HEK293 (cell line): ENCODE measurements around the gene AXIN1.

ENCODE experiments used
- ZBTB8A ChIP-seq: fragments of 450-650 bp; formaldehyde crosslinking; IDR thresholded peaks from 2 replicates; pipeline ENCODE4 v1.5.1; 2016; ENCODE audit warnings: missing biosample characterization, missing genetic modification characterization
- ZFP37 ChIP-seq: fragments of 450-650 bp; formaldehyde crosslinking; IDR thresholded peaks from 2 replicates; pipeline ENCODE4 v1.5.1; 2016; ENCODE audit warnings: missing biosample characterization, missing genetic modification characterization
- ZNF121 ChIP-seq: fragments of 450-650 bp; formaldehyde crosslinking; IDR thresholded peaks from 2 replicates; pipeline ENCODE4 v1.5.1; 2016; ENCODE audit warnings: missing biosample characterization, missing genetic modification characterization
- ZNF311 ChIP-seq: fragments of 450-650 bp; formaldehyde crosslinking; IDR thresholded peaks from 2 replicates; pipeline ENCODE4 v1.5.1; 2017; ENCODE audit warnings: missing biosample characterization, missing genetic modification characterization, borderline replicate concordance
- ZNF501 ChIP-seq: fragments of 450-650 bp; formaldehyde crosslinking; IDR thresholded peaks from 2 replicates; pipeline ENCODE4 v1.5.1; 2016; ENCODE audit warnings: missing biosample characterization, missing genetic modification characterization
- ZNF600 ChIP-seq: fragments of 450-650 bp; formaldehyde crosslinking; IDR thresholded peaks from 2 replicates; pipeline ENCODE4 v1.5.1; 2016; ENCODE audit warnings: missing biosample characterization, missing genetic modification characterization
- TF ChIP-seq, protein P1 (sequence below): fragments of 450-650 bp; formaldehyde crosslinking; IDR thresholded peaks from 2 replicates; pipeline ENCODE4 v1.5.1; 2016; ENCODE audit warnings: missing biosample characterization, missing genetic modification characterization

DNA sequence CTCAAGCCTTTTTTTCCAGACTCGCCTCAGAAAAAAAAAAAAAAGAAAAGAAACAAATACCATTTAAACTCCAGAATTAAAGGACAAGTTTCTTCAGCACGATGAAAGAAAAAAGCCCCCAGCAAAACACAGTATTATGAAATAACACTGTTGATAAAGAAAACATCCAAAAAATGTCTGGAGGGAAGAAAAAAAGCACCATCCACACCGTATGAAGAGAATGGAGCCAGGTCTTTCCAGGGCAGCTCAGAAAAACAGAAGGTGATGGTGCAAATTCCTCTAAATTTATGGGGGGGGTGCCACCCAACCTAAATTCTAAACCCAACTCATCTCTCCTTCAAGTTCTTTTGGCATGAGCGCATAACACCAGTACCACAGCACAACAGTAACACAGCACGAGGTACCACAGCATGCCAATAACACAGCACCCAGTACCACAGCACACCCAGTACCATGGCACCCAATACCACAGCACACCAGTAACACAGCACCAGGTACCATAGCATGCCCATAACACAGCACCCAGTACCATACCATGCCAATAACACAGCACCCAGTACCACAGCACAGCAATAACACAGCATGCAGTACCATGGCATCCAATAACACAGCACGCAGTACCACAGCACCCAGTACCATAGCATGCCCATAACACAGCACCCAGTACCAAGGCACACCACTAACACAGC is 19.0 kb downstream of the AXIN1 start:
- TF ChIP-seq ZFP37: no peak
- TF ChIP-seq, protein P1, sequence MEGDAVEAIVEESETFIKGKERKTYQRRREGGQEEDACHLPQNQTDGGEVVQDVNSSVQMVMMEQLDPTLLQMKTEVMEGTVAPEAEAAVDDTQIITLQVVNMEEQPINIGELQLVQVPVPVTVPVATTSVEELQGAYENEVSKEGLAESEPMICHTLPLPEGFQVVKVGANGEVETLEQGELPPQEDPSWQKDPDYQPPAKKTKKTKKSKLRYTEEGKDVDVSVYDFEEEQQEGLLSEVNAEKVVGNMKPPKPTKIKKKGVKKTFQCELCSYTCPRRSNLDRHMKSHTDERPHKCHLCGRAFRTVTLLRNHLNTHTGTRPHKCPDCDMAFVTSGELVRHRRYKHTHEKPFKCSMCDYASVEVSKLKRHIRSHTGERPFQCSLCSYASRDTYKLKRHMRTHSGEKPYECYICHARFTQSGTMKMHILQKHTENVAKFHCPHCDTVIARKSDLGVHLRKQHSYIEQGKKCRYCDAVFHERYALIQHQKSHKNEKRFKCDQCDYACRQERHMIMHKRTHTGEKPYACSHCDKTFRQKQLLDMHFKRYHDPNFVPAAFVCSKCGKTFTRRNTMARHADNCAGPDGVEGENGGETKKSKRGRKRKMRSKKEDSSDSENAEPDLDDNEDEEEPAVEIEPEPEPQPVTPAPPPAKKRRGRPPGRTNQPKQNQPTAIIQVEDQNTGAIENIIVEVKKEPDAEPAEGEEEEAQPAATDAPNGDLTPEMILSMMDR (tag by site-specific recombination): no peak
- TF ChIP-seq ZNF311 (tag by site-specific recombination): no peak
- TF ChIP-seq ZNF501 (tag by site-specific recombination): no peak
- TF ChIP-seq ZNF121 (tag by site-specific recombination): no peak
- peak; percentile 82 for TF ChIP-seq ZNF600 (tag by site-specific recombination)
- no peak for TF ChIP-seq ZBTB8A (tag by site-specific recombination)
